H1 (cell line): ENCODE results near the gene PTGES2. TPM values are rescaled to one million over a fixed set of nuclear protein-coding genes. Genes with fewer than 3 reads are reported as not detected.

ENCODE experiments used
- CTCF ChIA-PET: fragments of 300-600 bp; sonication (Branson Sonifier 250); formaldehyde crosslinking; loops from one replicate; lab custom pipeline; 2021; ENCODE audit not compliant: partially characterized antibody; lab: Charles Lee
- POLR2A ChIA-PET: fragments of 300-600 bp; sonication (Branson Sonifier 250); formaldehyde crosslinking; loops from one replicate; lab custom pipeline; 2021; ENCODE audit warnings: inconsistent platforms; ENCODE audit not compliant: partially characterized antibody; lab: Charles Lee
- DNase-seq, 2 experiments: peaks; one replicate each; pipeline versions ENCODE4 v3.0.0 to v3.0.0-alpha.2; 2010 to 2022; ENCODE audit warnings: low spot score in 2 of 2, low read depth in 1 of 2, mixed read lengths in 1 of 2
- FAIRE-seq: peaks from 2 replicates; lab custom pipeline; 2011; peaks lifted over from hg19 to GRCh38; lab: Jason Lieb, UNC
- H2AFZ ChIP-seq: 2 replicates; pipeline ENCODE4 v1.8.1; 2012; ENCODE audit warnings: low read length, inconsistent platforms
- H2AK5ac ChIP-seq: 2 replicates; pipeline ENCODE4 v1.6.1; 2013; ENCODE audit warnings: low read depth, low read length
- H2BK120ac ChIP-seq: replicated peaks from 2 replicates; pipeline ENCODE3; 2013; ENCODE audit warnings: low read depth, low read length, inconsistent platforms
- H2BK12ac ChIP-seq: 2 replicates; pipeline ENCODE4 v1.6.1; 2013; ENCODE audit warnings: low read depth, low read length
- H2BK15ac ChIP-seq: 2 replicates; pipeline ENCODE4 v1.6.1; 2013; ENCODE audit warnings: low read length
- H2BK20ac ChIP-seq: 2 replicates; pipeline ENCODE4 v1.6.1; 2013; ENCODE audit warnings: low read length
- H2BK5ac ChIP-seq: 2 replicates; pipeline ENCODE4 v1.6.1; 2013; ENCODE audit warnings: low read depth, low read length
- H3K14ac ChIP-seq: 2 replicates; pipeline ENCODE4 v1.6.1; 2013; ENCODE audit warnings: inconsistent platforms; ENCODE audit not compliant: insufficient read length
- H3K18ac ChIP-seq: 2 replicates; pipeline ENCODE4 v1.6.1; 2013; ENCODE audit warnings: low read length; ENCODE audit errors: extremely low read depth
- H3K23ac ChIP-seq: 2 replicates; pipeline ENCODE4 v1.6.1; 2013; ENCODE audit warnings: inconsistent platforms; ENCODE audit not compliant: insufficient read length
- H3K23me2 ChIP-seq: 2 replicates; pipeline ENCODE4 v1.6.1; 2013; ENCODE audit warnings: low read depth, low read length
- H3K27ac ChIP-seq: 2 replicates; pipeline ENCODE4 v1.6.1; 2011; ENCODE audit warnings: low read depth, low read length, inconsistent platforms
- H3K27me3 ChIP-seq, 4 experiments: replicated peaks in 1 of 4; 1 replicate in 1 of 4; 2 replicates in 3 of 4; pipeline versions ENCODE4 v1.6.1 to v1.8.1; 2011 to 2013; ENCODE audit warnings: low read length in 3 of 4, mild to moderate bottlenecking in 3 of 4, inconsistent platforms in 2 of 4, mixed read lengths in 2 of 4, moderate library complexity in 1 of 4; ENCODE audit not compliant: control insufficient read depth in 3 of 4, insufficient read depth in 3 of 4; ENCODE audit errors: extremely low read depth in 1 of 4
- H3K36me3 ChIP-seq, 4 experiments: 2 replicates each; pipeline versions ENCODE4 v1.6.1 to v1.8.1; 2011 to 2013; ENCODE audit warnings: mild to moderate bottlenecking in 4 of 4, low read length in 3 of 4, moderate library complexity in 2 of 4, control low read depth in 1 of 4, inconsistent platforms in 1 of 4; ENCODE audit not compliant: insufficient read depth in 4 of 4, control insufficient read depth in 2 of 4
- H3K4ac ChIP-seq: replicated peaks from 2 replicates; pipeline ENCODE3; 2013; ENCODE audit warnings: low read length, low read depth, mixed read lengths, inconsistent platforms; ENCODE audit not compliant: insufficient read length
- H3K4me1 ChIP-seq, 4 experiments: replicated peaks in 1 of 4; 1 replicate in 1 of 4; 2 replicates in 3 of 4; pipeline versions ENCODE4 v1.6.1 to v1.8.1; 2011 to 2013; ENCODE audit warnings: low read length in 3 of 4, inconsistent platforms in 2 of 4, mixed read lengths in 1 of 4; ENCODE audit not compliant: insufficient read depth in 4 of 4, control insufficient read depth in 3 of 4
- H3K4me2 ChIP-seq, 2 experiments: 2 replicates each; pipeline versions ENCODE4 v1.6.1 to v1.8.1; 2011 to 2013; ENCODE audit warnings: low read depth in 2 of 2, low read length in 2 of 2, control low read depth in 1 of 2, inconsistent platforms in 1 of 2, mild to moderate bottlenecking in 1 of 2; ENCODE audit not compliant: insufficient read depth in 1 of 2
- H3K4me3 ChIP-seq, 4 experiments: fragments of 200-600, 300-600 bp in 1 of 4; sonication (generic), shearing (Covaris generic), sonication (Bioruptor Twin) in 1 of 4; 2 replicates each; pipeline versions ENCODE4 v1.5.1 to v1.8.1; 2011 to 2016; ENCODE audit warnings: low read length in 4 of 4, low read depth in 3 of 4, control low read depth in 2 of 4, inconsistent platforms in 2 of 4, mild to moderate bottlenecking in 2 of 4, mixed read lengths in 1 of 4, moderate library complexity in 1 of 4; ENCODE audit not compliant: insufficient read depth in 2 of 4; ENCODE audit errors: extremely low read depth in 1 of 4
- H3K56ac ChIP-seq: replicated peaks from 2 replicates; pipeline ENCODE3; 2013; ENCODE audit warnings: low read depth, mild to moderate bottlenecking, mixed read lengths, low read length, inconsistent platforms; ENCODE audit not compliant: insufficient read length
- H3K79me1 ChIP-seq: 2 replicates; pipeline ENCODE4 v1.6.1; 2013; ENCODE audit warnings: low read depth, low read length, control low read depth
- H3K79me2 ChIP-seq, 2 experiments: 2 replicates each; pipeline versions ENCODE4 v1.6.1 to v1.8.1; 2012 to 2013; ENCODE audit warnings: low read length in 2 of 2, mild to moderate bottlenecking in 2 of 2, inconsistent platforms in 1 of 2; ENCODE audit not compliant: insufficient read depth in 2 of 2, control insufficient read depth in 1 of 2
- H3K9ac ChIP-seq, 4 experiments: replicated peaks in 1 of 4; 1 replicate in 1 of 4; 2 replicates in 3 of 4; pipeline versions ENCODE4 v1.6.1 to v1.8.1; 2011 to 2013; ENCODE audit warnings: low read depth in 3 of 4, low read length in 3 of 4, control low read depth in 2 of 4, mild to moderate bottlenecking in 2 of 4, moderate library complexity in 2 of 4, inconsistent platforms in 1 of 4; ENCODE audit errors: extremely low read depth in 1 of 4
- H3K9me3 ChIP-seq, 2 experiments: 2 replicates each; pipeline versions ENCODE4 v1.6.1 to v1.8.1; 2012 to 2013; ENCODE audit warnings: mild to moderate bottlenecking in 2 of 2, moderate library complexity in 2 of 2, control low read depth in 1 of 2, inconsistent platforms in 1 of 2, low read depth in 1 of 2, low read length in 1 of 2, mixed read lengths in 1 of 2; ENCODE audit not compliant: insufficient read depth in 2 of 2
- H4K20me1 ChIP-seq, 2 experiments: replicated peaks in 1 of 2; 2 replicates each; pipeline versions ENCODE3 to v1.8.1; 2011 to 2013; ENCODE audit warnings: inconsistent platforms in 2 of 2, low read length in 2 of 2, mild to moderate bottlenecking in 1 of 2; ENCODE audit not compliant: insufficient read depth in 2 of 2, control insufficient read depth in 1 of 2
- H4K5ac ChIP-seq: 2 replicates; pipeline ENCODE4 v1.6.1; 2013; ENCODE audit warnings: low read length, low read depth, mixed read lengths, inconsistent platforms; ENCODE audit not compliant: insufficient read length
- H4K8ac ChIP-seq: 2 replicates; pipeline ENCODE4 v1.8.0; 2013; ENCODE audit warnings: mild to moderate bottlenecking, moderate library complexity, low read length, inconsistent platforms; ENCODE audit not compliant: insufficient read depth; ENCODE audit errors: extremely low read depth
- H4K91ac ChIP-seq: replicated peaks from 2 replicates; pipeline ENCODE3; 2013; ENCODE audit warnings: low read length, mixed read lengths, inconsistent platforms; ENCODE audit not compliant: insufficient read length
- ASH2L ChIP-seq: fragments of 200-600, 300-600 bp; sonication (generic); IDR thresholded peaks from one replicate; pipeline ENCODE4 v1.7.1; 2017; ENCODE audit warnings: low read length
- CBX8 ChIP-seq: fragments of 300-800, 300-1000 bp; sonication (generic); IDR thresholded peaks from 2 replicates; pipeline ENCODE4 v1.7.1; 2016; ENCODE audit warnings: low read depth, low read length, borderline replicate concordance
- FOSL1 ChIP-seq: IDR thresholded peaks from 2 replicates; pipeline ENCODE4 v1.6.1; 2011; ENCODE audit warnings: mild to moderate bottlenecking, low read depth, low read length, moderate library complexity; ENCODE audit not compliant: insufficient read depth
- KDM1A ChIP-seq: fragments of 200-600, 300-600 bp; sonication (generic); IDR thresholded peaks from 2 replicates; pipeline ENCODE4 v1.7.1; 2016; ENCODE audit warnings: mild to moderate bottlenecking, low read length, borderline replicate concordance
- PHF8 ChIP-seq: fragments of 200-600 bp; sonication (generic); conservative IDR thresholded peaks from 2 replicates; pipeline ENCODE4 v1.7.1; 2012; ENCODE audit warnings: low read depth, mild to moderate bottlenecking, inconsistent platforms, low read length, moderate library complexity
- USF2 ChIP-seq: IDR thresholded peaks from 2 replicates; pipeline ENCODE4 v1.6.1; 2011; ENCODE audit warnings: low read length, improper control_type of control experiment
- WGBS, 2 experiments: shearing (Covaris generic) in 1 of 2; methylation state at CpG; one replicate each; pipeline versions ENCODE4 v1.1.6 to v1.1.7; 2013 to 2015; ENCODE audit warnings: low lambda C conversion rate in 2 of 2, mixed read lengths in 2 of 2, inconsistent platforms in 1 of 2, low coverage in 1 of 2, missing lambda C conversion rate in 1 of 2; ENCODE audit not compliant: insufficient replicate concordance in 2 of 2, insufficient coverage in 1 of 2, insufficient read length in 1 of 2; ENCODE audit errors: extremely low coverage in 1 of 2, missing lambda C conversion rate in 1 of 2; 5-methylcytosine and 5-hydroxymethylcytosine counted together
- polyA plus RNA-seq, 7 experiments: library from polyadenylated mRNA; depleted of rRNA in 3 of 7; stranded (reverse) in 5 of 7; unstranded in 2 of 7; fragments of >200 nt in 5 of 7; fragments of 200-250 nt in 2 of 7; gene quantifications; 1 replicate in 5 of 7; 2 replicates in 1 of 7; 4 replicates in 1 of 7; pipeline versions ENCODE4 v1.2.1 to v1.2.3, GENCODE V29; 2011 to 2013; ENCODE audit warnings: missing spikeins in 2 of 7, mixed read lengths in 2 of 7
- total RNA-seq: library from RNA; stranded (reverse); fragmentation: NEBNext Ultra II Directional; extraction: Animal tissue kit (Norgen Biotek cat#: 25700); gene quantifications from 2 replicates; pipeline ENCODE4 v1.2.1, GENCODE V29; 2021
- TF ChIP-seq, protein P1 (sequence below): IDR thresholded peaks from 2 replicates; pipeline ENCODE4 v1.6.1; 2012; ENCODE audit warnings: inconsistent platforms

The PTGES2 gene
- total and polyA plus RNA-seq, 2 of the 8 experiments (the other 6 are each of a cell fraction or from before 2014, with no cell fraction given) = 80.7 to 81.2 TPM

- H3K56ac ChIP-seq = no peak overlapping the region
- H4K5ac ChIP-seq = no peak overlapping the region
- peaks cover 0 to 51% of the 10 kb centered on the region in 2 experiments; a peak in 2 of 4 replicates for H3K79me2 ChIP-seq
- H3K27ac ChIP-seq = no peak overlapping the region
- peaks cover 5 to 12% (median 6%) of the 10 kb centered on the region in 4 experiments; a peak in 6 of 7 replicates for H3K4me1 ChIP-seq
- peaks cover 4% of the 10 kb centered on the region for H3K79me1 ChIP-seq
- no peak overlapping the region for H3K18ac ChIP-seq
- H2BK12ac ChIP-seq = no peak overlapping the region
- no peak overlapping the region for H2BK15ac ChIP-seq
- H3K23me2 ChIP-seq = peaks cover 6% of the 10 kb centered on the region; the same call in 1 of the 2 replicates
- H2AK5ac ChIP-seq = no peak overlapping the region
- H3K4ac ChIP-seq = no peak overlapping the region
- H3K14ac ChIP-seq = no peak overlapping the region
- no peak overlapping the region for H2BK20ac ChIP-seq
- H2BK5ac ChIP-seq = no peak overlapping the region
- peaks cover 0 to 4% of the 10 kb centered on the region in 2 experiments for H4K20me1 ChIP-seq
- H3K36me3 ChIP-seq = no peaks in the 10 kb centered on the region
- H3K9me3 ChIP-seq = no peaks in the 10 kb centered on the region
- TF ChIP-seq PHF8 (no peak), USF2 (no peak), KDM1A (no peak), ASH2L (no peak), CBX8 (no peak), FOSL1 (no peak)
- TF ChIP-seq, protein P1, sequence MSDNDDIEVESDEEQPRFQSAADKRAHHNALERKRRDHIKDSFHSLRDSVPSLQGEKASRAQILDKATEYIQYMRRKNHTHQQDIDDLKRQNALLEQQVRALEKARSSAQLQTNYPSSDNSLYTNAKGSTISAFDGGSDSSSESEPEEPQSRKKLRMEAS = no peak
- DNase-seq (no peak), FAIRE-seq (no peak)
- H3K23ac ChIP-seq = no peak overlapping the region
- H2AFZ ChIP-seq = no peak overlapping the region
- WGBS, 2 experiments = 91% methylated on average over 7 of the region's 7 CpGs; no CpG with 5 or more reads in 1 of the 2 experiments
- H3K27me3 ChIP-seq = no peaks in the 10 kb centered on the region; a peak in 1 of 7 replicates
- no peak overlapping the region for H2BK120ac ChIP-seq
- no peak overlapping the region for H3K4me3 ChIP-seq
- POLR2A ChIA-PET = interaction anchor here (0.7 to 2.8 kb wide), 3 partner anchors 17 to 623 kb away, joined by 3 to 12 read pairs (median 5); no protein-coding TSS in a partner anchor
- no peak overlapping the region for H3K4me2 ChIP-seq
- CTCF ChIA-PET = interaction anchor here (0.7 to 3.1 kb wide), 13 partner anchors 9 to 384 kb away, joined by 3 to 12 read pairs (median 5); no protein-coding TSS in a partner anchor
- H4K91ac ChIP-seq = no peak overlapping the region
- H4K8ac ChIP-seq = no peak overlapping the region
- H3K9ac ChIP-seq = no peak overlapping the region
Measured at GRCh38 chr9:128073253-128073886, 54.2 kb downstream of the PTGES2 start.
